Right atrium auricular region (tissue), 2 donors: Measurements from ENCODE around the gene ZNF835. TPM values are rescaled to one million over a fixed set of nuclear protein-coding genes. Genes with fewer than 3 reads are reported as not detected.

Source experiments
- DNase-seq: peaks from one replicate; pipeline ENCODE4 v3.0.0-alpha.2; 2019; ENCODE audit warnings: low spot score
- H3K27ac ChIP-seq, 2 donors: fragments of 200-600 bp; sonication (generic); 1 replicate in 1 of 2; 2 replicates in 1 of 2; pipeline ENCODE4 v1.5.1; 2016 to 2019
- H3K27me3 ChIP-seq, 2 donors: fragments of 200-600 bp; sonication (generic); one replicate each; pipeline versions ENCODE4 v1.5.1 to v1.6.0; 2017 to 2019
- H3K36me3 ChIP-seq: fragments of 200-600 bp; sonication (generic); one replicate; pipeline ENCODE4 v1.5.1; 2016
- H3K4me1 ChIP-seq, 2 donors: fragments of 200-600 bp; sonication (generic); one replicate each; pipeline versions ENCODE4 v1.5.1 to v1.6.0; 2017 to 2019
- H3K4me3 ChIP-seq, 2 donors: fragments of 200-600 bp; sonication (generic); 1 replicate in 1 of 2; 2 replicates in 1 of 2; pipeline ENCODE4 v1.5.1; 2017 to 2019; ENCODE audit warnings: mild to moderate bottlenecking in 1 of 2, moderate library complexity in 1 of 2
- H3K9me3 ChIP-seq, 2 donors: fragments of 200-600 bp; sonication (generic); one replicate each; pipeline ENCODE4 v1.5.1; 2019
- CTCF ChIP-seq, 2 donors: fragments of 200-600 bp; sonication (generic); IDR thresholded peaks; one replicate each; pipeline ENCODE4 v1.5.1; 2019; ENCODE audit warnings: antibody characterized with exemption in 2 of 2
- total RNA-seq, 2 donors: library from RNA; depleted of rRNA; stranded (reverse); fragments of >200 nt; gene quantifications; one replicate each; pipeline ENCODE4 v1.1.0, GENCODE V29; 2016

Gene ZNF835
- total RNA-seq, 2 donors from 2014 or later: 6.5 to 12.8 TPM

GRCh38 chr19:56642711-56643459, 28.7 kb downstream of the ZNF835 start, which contains the start of gene SMIM17:
SMIM17 (plus strand) TSS chr19:56643159; CDS start chr19:56645668, 2,509 bp downstream.
- Histone ChIP-seq H3K27ac (no peak within 1 kb of the TSS), H3K27me3 (peaks cover 0 to 10% of the 10 kb centered on the region in 2 donors), H3K4me1 (no peaks in the 10 kb centered on the region), H3K4me3 (no peak within 1 kb of the TSS), H3K36me3 (no peaks in the 10 kb centered on the region), H3K9me3 (peaks cover 3% of the 10 kb centered on the region in 2 donors)
- no peak for TF ChIP-seq CTCF (IDR thresholded peaks at IDR 0.05)
- DNase-seq: no peak

GRCh38 chr19:56639217-56639616, 32.3 kb downstream of the ZNF835 start:
- no peak overlapping the region for H3K4me3 ChIP-seq
- H3K36me3 ChIP-seq: no peaks in the 10 kb centered on the region
- no peak overlapping the region for H3K27ac ChIP-seq
- H3K27me3 ChIP-seq: peaks cover 0 to 10% of the 10 kb centered on the region in 2 donors
- no peak for DNase-seq
- no peaks in the 10 kb centered on the region for H3K4me1 ChIP-seq
- peaks cover 0 to 2% of the 10 kb centered on the region in 2 donors for H3K9me3 ChIP-seq
- no peak for TF ChIP-seq CTCF (IDR thresholded peaks at IDR 0.05)

- peaks cover 0 to 3% of the 10 kb centered on the region in 2 donors for H3K27me3 ChIP-seq
- H3K27ac ChIP-seq: no peak overlapping the region
- no peaks in the 10 kb centered on the region for H3K4me1 ChIP-seq
- no peak for TF ChIP-seq CTCF (IDR thresholded peaks at IDR 0.05)
- H3K4me3 ChIP-seq: no peak overlapping the region
- peaks cover 0 to 13% of the 10 kb centered on the region in 2 donors for H3K9me3 ChIP-seq
- DNase-seq: peak; percentile 59
- no peaks in the 10 kb centered on the region for H3K36me3 ChIP-seq
Observed at GRCh38 chr19:56637976-56638555, 33.5 kb downstream of the ZNF835 start.

- H3K4me1 ChIP-seq: no peaks in the 10 kb centered on the region
- DNase-seq: no peak
- no peak for TF ChIP-seq CTCF (IDR thresholded peaks at IDR 0.05)
- H3K9me3 ChIP-seq: peaks cover 0 to 30% of the 10 kb centered on the region in 2 donors
- no peaks in the 10 kb centered on the region for H3K36me3 ChIP-seq
- H3K27ac ChIP-seq: no peak overlapping the region
- no peak overlapping the region for H3K4me3 ChIP-seq
- H3K27me3 ChIP-seq: no peaks in the 10 kb centered on the region
Observed at GRCh38 chr19:56633021-56633420, 38.5 kb downstream of the ZNF835 start.

- Histone ChIP-seq H3K4me1 (no peaks in the 10 kb centered on the region), H3K27ac (no peak overlapping the region), H3K36me3 (peaks cover 30% of the 10 kb centered on the region), H3K4me3 (no peak overlapping the region), H3K9me3 (peaks cover 0 to 16% of the 10 kb centered on the region in 2 donors), H3K27me3 (no peaks in the 10 kb centered on the region)
- no peak for TF ChIP-seq CTCF (IDR thresholded peaks at IDR 0.05)
- no peak for DNase-seq
Observed at GRCh38 chr19:56625708-56626107, 45.8 kb downstream of the ZNF835 start.
